Upper lobe of left lung (tissue), 6 donors: ENCODE measurements around the gene PDE5A. TPM values are rescaled to one million over a fixed set of nuclear protein-coding genes. Genes with fewer than 3 reads are reported as not detected.

Source experiments
- ATAC-seq, 2 donors: fragments of 200-7000 bp; cut with Tn5 transposase; one replicate each; pipeline ENCODE4 v1.9.1; 2022; ENCODE audit warnings: mild to moderate bottlenecking in 2 of 2, moderate library complexity in 2 of 2; ENCODE audit not compliant: low FRiP score in 2 of 2
- DNase-seq, 2 donors: peaks; one replicate each; pipeline ENCODE4 v3.0.0-alpha.2; 2019 to 2020
- H3K27ac ChIP-seq, 4 donors: fragments of 200-600 bp; sonication (generic); one replicate each; pipeline ENCODE4 v1.5.1; 2016 to 2019
- H3K27me3 ChIP-seq, 4 donors: fragments of 200-600 bp; sonication (generic); one replicate each; pipeline ENCODE4 v1.5.1; 2017 to 2019
- H3K36me3 ChIP-seq, 4 donors: fragments of 200-600 bp; sonication (generic); one replicate each; pipeline ENCODE4 v1.5.1; 2016 to 2019
- H3K4me1 ChIP-seq, 4 donors: fragments of 200-600 bp; sonication (generic); one replicate each; pipeline ENCODE4 v1.5.1; 2018 to 2019
- H3K4me3 ChIP-seq, 4 donors: fragments of 200-600 bp; sonication (generic); one replicate each; pipeline ENCODE4 v1.5.1; 2017 to 2019; ENCODE audit warnings: mild to moderate bottlenecking in 2 of 4, moderate library complexity in 1 of 4
- H3K9me3 ChIP-seq, 4 donors: fragments of 200-600 bp; sonication (generic); one replicate each; pipeline ENCODE4 v1.5.1; 2018 to 2019
- CTCF ChIP-seq, 6 experiments: fragments of 450-650 bp in 4 of 6; fragments of 200-600 bp in 2 of 6; sonication (generic) in 2 of 6; IDR thresholded peaks; one replicate each; pipeline ENCODE4 v1.5.1; 2016 to 2019; ENCODE audit warnings: antibody characterized with exemption in 6 of 6
- EP300 ChIP-seq, 4 donors: sonication (generic); formaldehyde crosslinking; IDR thresholded peaks; one replicate each; pipeline ENCODE4 v1.5.1; 2017; ENCODE audit warnings: antibody characterized with exemption in 4 of 4, control low read depth in 2 of 4
- POLR2A ChIP-seq, 4 donors: fragments of 450-650 bp; IDR thresholded peaks; one replicate each; pipeline ENCODE4 v1.5.1; 2016 to 2017; ENCODE audit warnings: antibody characterized with exemption in 4 of 4, mild to moderate bottlenecking in 2 of 4
- POLR2AphosphoS5 ChIP-seq, 2 donors: sonication (generic); formaldehyde crosslinking; IDR thresholded peaks; one replicate each; pipeline ENCODE4 v1.5.1; 2017; ENCODE audit warnings: antibody characterized with exemption in 2 of 2
- WGBS, 2 donors: methylation state at CpG; one replicate each; pipeline ENCODE4 v1.1.5; 2017 to 2018; 5-methylcytosine and 5-hydroxymethylcytosine counted together
- total RNA-seq, 6 donors: library from RNA; depleted of rRNA in 4 of 6; stranded (reverse); fragments of >200 nt in 4 of 6; gene quantifications; one replicate each; pipeline versions ENCODE4 v1.1.0 to v1.2.1, GENCODE V29; 2016 to 2021
- donor health status: DM: no; HTN: no; CAD: no; lungs with moderate emphysema.
- donor health status: DM: no; HTN: yes; CAD: no; lungs with severe emphysema.

PDE5A gene
- total RNA-seq, 6 donors from 2014 or later, result 17.2 to 37.8 (median 22.3) TPM

GRCh38 chr4:119648398-119648797, 19.8 kb upstream of the PDE5A start:
- 85 to 90% methylated on average over 2 of the region's 2 CpGs for WGBS, 2 donors
- TF ChIP-seq CTCF (IDR thresholded peaks at IDR 0.05), result no peak
- Histone ChIP-seq H3K4me3 (no peak overlapping the region), H3K27ac (no peak overlapping the region), H3K27me3 (no peaks in the 10 kb centered on the region), H3K9me3 (no peaks in the 10 kb centered on the region), H3K36me3 (no peaks in the 10 kb centered on the region), H3K4me1 (peaks cover 0 to 4% (median 0%) of the 10 kb centered on the region in 4 donors)
- DNase-seq (no peak), ATAC-seq (no peak)

GRCh38 chr4:119647558-119647957, 19.0 kb upstream of the PDE5A start:
- no peak overlapping the region for H3K27ac ChIP-seq
- TF ChIP-seq POLR2AphosphoS5 (IDR thresholded peaks at IDR 0.05) (no peak), CTCF (IDR thresholded peaks at IDR 0.05) (no peak), POLR2A (IDR thresholded peaks at IDR 0.05) (no peak)
- 86 to 98% methylated on average over 3 of the region's 3 CpGs for WGBS, 2 donors
- H3K27me3 ChIP-seq, result no peaks in the 10 kb centered on the region
- H3K36me3 ChIP-seq, result no peaks in the 10 kb centered on the region
- no peaks in the 10 kb centered on the region for H3K9me3 ChIP-seq
- no peak overlapping the region for H3K4me3 ChIP-seq
- no peak for ATAC-seq
- no peak for DNase-seq
- H3K4me1 ChIP-seq, result peaks cover 0 to 4% (median 0%) of the 10 kb centered on the region in 4 donors

- no peak for DNase-seq
- no peak for TF ChIP-seq EP300 (IDR thresholded peaks at IDR 0.05)
- no peak for TF ChIP-seq CTCF (IDR thresholded peaks at IDR 0.05)
- TF ChIP-seq POLR2AphosphoS5 (IDR thresholded peaks at IDR 0.05), result no peak
- TF ChIP-seq POLR2A (IDR thresholded peaks at IDR 0.05), result no peak
- Histone ChIP-seq H3K4me3 (no peak overlapping the region), H3K27ac (no peak overlapping the region), H3K27me3 (no peaks in the 10 kb centered on the region), H3K36me3 (no peaks in the 10 kb centered on the region), H3K9me3 (no peaks in the 10 kb centered on the region), H3K4me1 (peaks cover 0 to 4% (median 0%) of the 10 kb centered on the region in 4 donors)
- WGBS, 2 donors, result 83 to 85% methylated on average over 4 to 5 of the region's 5 CpGs
- ATAC-seq, result peak in 1 of 2 donors; percentile 62
Observed at GRCh38 chr4:119646347-119647071, 17.9 kb upstream of the PDE5A start.

GRCh38 chr4:119643306-119644042, 14.9 kb upstream of the PDE5A start:
- Histone ChIP-seq H3K27me3 (no peaks in the 10 kb centered on the region), H3K4me3 (no peak overlapping the region), H3K27ac (no peak overlapping the region), H3K4me1 (peaks cover 0 to 4% (median 0%) of the 10 kb centered on the region in 4 donors), H3K36me3 (no peaks in the 10 kb centered on the region), H3K9me3 (no peaks in the 10 kb centered on the region)
- ATAC-seq, result no peak
- DNase-seq, result no peak
- no peak for TF ChIP-seq EP300 (IDR thresholded peaks at IDR 0.05)
- no peak for TF ChIP-seq POLR2A (IDR thresholded peaks at IDR 0.05)
- TF ChIP-seq POLR2AphosphoS5 (IDR thresholded peaks at IDR 0.05), result no peak
- no peak for TF ChIP-seq CTCF (IDR thresholded peaks at IDR 0.05)
- 74 to 81% methylated on average over 6 of the region's 6 CpGs for WGBS, 2 donors
